Panc1 (cell line): ENCODE results near the gene MRPL46.

Experiments
- POLR2AphosphoS5 ChIP-seq: IDR thresholded peaks from 2 replicates; pipeline ENCODE4 v1.6.1; 2012; ENCODE audit warnings: mild to moderate bottlenecking, low read depth, low read length, moderate library complexity
- SIN3A ChIP-seq: IDR thresholded peaks from 2 replicates; pipeline ENCODE4 v1.6.1; 2012; ENCODE audit warnings: low read depth, mild to moderate bottlenecking, low read length, moderate library complexity, borderline replicate concordance; ENCODE audit not compliant: insufficient read depth
- TCF7L2 ChIP-seq: IDR thresholded peaks from 2 replicates; pipeline ENCODE4 v1.6.1; 2011; ENCODE audit warnings: mild to moderate bottlenecking, low read depth, low read length, inconsistent platforms
- TF ChIP-seq, protein P1 (sequence below): fragments of 450-650 bp; IDR thresholded peaks from 2 replicates; pipeline ENCODE4 v1.5.1; 2017; ENCODE audit warnings: mild to moderate bottlenecking
- TF ChIP-seq, protein P2 (sequence below), 2 experiments: IDR thresholded peaks; 2 replicates each; pipeline ENCODE4 v1.6.1; 2011 to 2012; ENCODE audit warnings: low read depth in 2 of 2, control low read depth in 1 of 2, low read length in 1 of 2, mild to moderate bottlenecking in 1 of 2, moderate library complexity in 1 of 2; ENCODE audit not compliant: insufficient read depth in 1 of 2

DNA sequence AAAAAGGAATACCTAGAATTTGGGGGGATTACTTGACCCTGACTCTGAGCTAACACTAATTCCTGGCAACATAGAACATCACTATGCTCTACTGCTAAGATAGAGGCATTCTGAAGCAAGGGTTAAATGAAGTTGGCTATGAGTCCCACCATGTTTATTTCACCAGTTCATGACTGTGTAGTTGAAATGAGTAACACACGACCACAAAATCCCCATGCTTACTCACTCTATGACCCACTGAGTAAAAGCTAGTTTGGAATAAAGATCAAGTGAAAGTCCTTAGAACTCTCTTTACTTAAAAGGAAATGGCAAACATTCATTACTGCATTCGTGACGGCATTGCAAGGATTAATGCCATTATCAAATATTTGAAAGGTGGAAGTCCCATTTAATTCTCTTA lies 47.4 kb downstream of the MRPL46 start:
- TF ChIP-seq, protein P1, sequence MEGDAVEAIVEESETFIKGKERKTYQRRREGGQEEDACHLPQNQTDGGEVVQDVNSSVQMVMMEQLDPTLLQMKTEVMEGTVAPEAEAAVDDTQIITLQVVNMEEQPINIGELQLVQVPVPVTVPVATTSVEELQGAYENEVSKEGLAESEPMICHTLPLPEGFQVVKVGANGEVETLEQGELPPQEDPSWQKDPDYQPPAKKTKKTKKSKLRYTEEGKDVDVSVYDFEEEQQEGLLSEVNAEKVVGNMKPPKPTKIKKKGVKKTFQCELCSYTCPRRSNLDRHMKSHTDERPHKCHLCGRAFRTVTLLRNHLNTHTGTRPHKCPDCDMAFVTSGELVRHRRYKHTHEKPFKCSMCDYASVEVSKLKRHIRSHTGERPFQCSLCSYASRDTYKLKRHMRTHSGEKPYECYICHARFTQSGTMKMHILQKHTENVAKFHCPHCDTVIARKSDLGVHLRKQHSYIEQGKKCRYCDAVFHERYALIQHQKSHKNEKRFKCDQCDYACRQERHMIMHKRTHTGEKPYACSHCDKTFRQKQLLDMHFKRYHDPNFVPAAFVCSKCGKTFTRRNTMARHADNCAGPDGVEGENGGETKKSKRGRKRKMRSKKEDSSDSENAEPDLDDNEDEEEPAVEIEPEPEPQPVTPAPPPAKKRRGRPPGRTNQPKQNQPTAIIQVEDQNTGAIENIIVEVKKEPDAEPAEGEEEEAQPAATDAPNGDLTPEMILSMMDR = no peak
- no peak for TF ChIP-seq POLR2AphosphoS5
- TF ChIP-seq, protein P2, sequence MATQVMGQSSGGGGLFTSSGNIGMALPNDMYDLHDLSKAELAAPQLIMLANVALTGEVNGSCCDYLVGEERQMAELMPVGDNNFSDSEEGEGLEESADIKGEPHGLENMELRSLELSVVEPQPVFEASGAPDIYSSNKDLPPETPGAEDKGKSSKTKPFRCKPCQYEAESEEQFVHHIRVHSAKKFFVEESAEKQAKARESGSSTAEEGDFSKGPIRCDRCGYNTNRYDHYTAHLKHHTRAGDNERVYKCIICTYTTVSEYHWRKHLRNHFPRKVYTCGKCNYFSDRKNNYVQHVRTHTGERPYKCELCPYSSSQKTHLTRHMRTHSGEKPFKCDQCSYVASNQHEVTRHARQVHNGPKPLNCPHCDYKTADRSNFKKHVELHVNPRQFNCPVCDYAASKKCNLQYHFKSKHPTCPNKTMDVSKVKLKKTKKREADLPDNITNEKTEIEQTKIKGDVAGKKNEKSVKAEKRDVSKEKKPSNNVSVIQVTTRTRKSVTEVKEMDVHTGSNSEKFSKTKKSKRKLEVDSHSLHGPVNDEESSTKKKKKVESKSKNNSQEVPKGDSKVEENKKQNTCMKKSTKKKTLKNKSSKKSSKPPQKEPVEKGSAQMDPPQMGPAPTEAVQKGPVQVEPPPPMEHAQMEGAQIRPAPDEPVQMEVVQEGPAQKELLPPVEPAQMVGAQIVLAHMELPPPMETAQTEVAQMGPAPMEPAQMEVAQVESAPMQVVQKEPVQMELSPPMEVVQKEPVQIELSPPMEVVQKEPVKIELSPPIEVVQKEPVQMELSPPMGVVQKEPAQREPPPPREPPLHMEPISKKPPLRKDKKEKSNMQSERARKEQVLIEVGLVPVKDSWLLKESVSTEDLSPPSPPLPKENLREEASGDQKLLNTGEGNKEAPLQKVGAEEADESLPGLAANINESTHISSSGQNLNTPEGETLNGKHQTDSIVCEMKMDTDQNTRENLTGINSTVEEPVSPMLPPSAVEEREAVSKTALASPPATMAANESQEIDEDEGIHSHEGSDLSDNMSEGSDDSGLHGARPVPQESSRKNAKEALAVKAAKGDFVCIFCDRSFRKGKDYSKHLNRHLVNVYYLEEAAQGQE (IDR thresholded peaks at IDR 0.05; ENCODE audit: insufficient read depth in 1 of 2, low read depth in 2 of 2, low read length in 1 of 2) = no peak
- no peak for TF ChIP-seq SIN3A
- no peak for TF ChIP-seq TCF7L2
